Measurements from ENCODE around the gene ZFAND3.

- no peak for TF ChIP-seq CTCF (IDR thresholded peaks at IDR 0.05)
- TF ChIP-seq POLR2A (IDR thresholded peaks at IDR 0.05): no peak
Observed at GRCh38 chr6:37851997-37852524, 32.5 kb downstream of the ZFAND3 start.
